Measurements from ENCODE around the gene ZNF511.

Gene ZNF511

GRCh38 chr10:133275684-133276092 is 33.0 kb upstream of the ZNF511 start:
- Histone ChIP-seq H3K9me3 (ENCODE audit: insufficient read depth, low read length) (no peaks in the 10 kb centered on the region), H3K79me2 (ENCODE audit: insufficient read depth, low read length) (no peaks in the 10 kb centered on the region), H3K9me2 (replicated peaks; ENCODE audit: insufficient read depth, low read length) (no peaks in the 10 kb centered on the region), H3K27ac (ENCODE audit: low read depth, low read length) (no peak overlapping the region), H2AFZ (ENCODE audit: low read depth, low read length, severe bottlenecking) (no peak overlapping the region), H3K4me3 (ENCODE audit: insufficient read depth, low read length, poor library complexity, severe bottlenecking) (no peak overlapping the region), H3K36me3 (ENCODE audit: low read length) (no peaks in the 10 kb centered on the region), H4K20me1 (ENCODE audit: low read depth, low read length) (no peaks in the 10 kb centered on the region), H3F3A (ENCODE audit: insufficient read depth) (no peaks in the 10 kb centered on the region), H3K9ac (ENCODE audit: low read length) (no peak overlapping the region), H3K4me2 (ENCODE audit: low read depth, low read length, poor library complexity, severe bottlenecking) (peak overlapping the region; percentile 36), H3K27me3 (ENCODE audit: low read length) (no peaks in the 10 kb centered on the region)
- peak; percentile 34 for TF ChIP-seq CTCF (IDR thresholded peaks at IDR 0.05; ENCODE audit: insufficient read depth, low read length, poor library complexity, severe bottlenecking)
- TF ChIP-seq EZH2phosphoT487 (conservative IDR thresholded peaks at IDR 0.05; ENCODE audit: low read length) = no peak

- no peak overlapping the region for H2AFZ ChIP-seq (ENCODE audit: low read depth, low read length, severe bottlenecking)
- no peaks in the 10 kb centered on the region for H3K36me3 ChIP-seq (ENCODE audit: low read length)
- H3K4me3 ChIP-seq (ENCODE audit: insufficient read depth, low read length, poor library complexity, severe bottlenecking) = no peak overlapping the region
- H3K9ac ChIP-seq (ENCODE audit: low read length) = no peak overlapping the region
- no peaks in the 10 kb centered on the region for H4K20me1 ChIP-seq (ENCODE audit: low read depth, low read length)
- H3K79me2 ChIP-seq (ENCODE audit: insufficient read depth, low read length) = no peaks in the 10 kb centered on the region
- TF ChIP-seq CTCF (IDR thresholded peaks at IDR 0.05; ENCODE audit: insufficient read depth, low read length, poor library complexity, severe bottlenecking) (no peak), EZH2phosphoT487 (conservative IDR thresholded peaks at IDR 0.05; ENCODE audit: low read length) (no peak)
- no peak overlapping the region for H3K27ac ChIP-seq (ENCODE audit: low read depth, low read length)
- H3F3A ChIP-seq (ENCODE audit: insufficient read depth) = no peaks in the 10 kb centered on the region
- no peaks in the 10 kb centered on the region for H3K9me2 ChIP-seq (replicated peaks; ENCODE audit: insufficient read depth, low read length)
- H3K9me3 ChIP-seq (ENCODE audit: insufficient read depth, low read length) = no peaks in the 10 kb centered on the region
- H3K4me2 ChIP-seq (ENCODE audit: low read depth, low read length, poor library complexity, severe bottlenecking) = peak overlapping the region; percentile 36
- no peaks in the 10 kb centered on the region for H3K27me3 ChIP-seq (ENCODE audit: low read length)
Measured at GRCh38 chr10:133276100-133276434, 32.6 kb upstream of the ZNF511 start.

GRCh38 chr10:133276435-133277201 is 32.1 kb upstream of the ZNF511 start, which contains the start of gene ADAM8:
Gene ADAM8, minus strand, starts transcription at chr10:133276868. Its CDS starts 51 bp downstream, at chr10:133276817.
- Histone ChIP-seq H3K9ac (ENCODE audit: low read length) (no peak within 1 kb of the TSS), H3K9me3 (ENCODE audit: insufficient read depth, low read length) (no peaks in the 10 kb centered on the region), H3F3A (ENCODE audit: insufficient read depth) (no peaks in the 10 kb centered on the region), H3K27ac (ENCODE audit: low read depth, low read length) (no peak within 1 kb of the TSS), H2AFZ (ENCODE audit: low read depth, low read length, severe bottlenecking) (no peak within 1 kb of the TSS), H3K79me2 (ENCODE audit: insufficient read depth, low read length) (no peaks in the 10 kb centered on the region), H3K4me3 (ENCODE audit: insufficient read depth, low read length, poor library complexity, severe bottlenecking) (no peak within 1 kb of the TSS), H4K20me1 (ENCODE audit: low read depth, low read length) (no peaks in the 10 kb centered on the region), H3K27me3 (ENCODE audit: low read length) (no peaks in the 10 kb centered on the region), H3K9me2 (replicated peaks; ENCODE audit: insufficient read depth, low read length) (no peaks in the 10 kb centered on the region), H3K4me2 (ENCODE audit: low read depth, low read length, poor library complexity, severe bottlenecking) (peak within 1 kb of the TSS; percentile 36), H3K36me3 (ENCODE audit: low read length) (no peaks in the 10 kb centered on the region)
- TF ChIP-seq CTCF (IDR thresholded peaks at IDR 0.05; ENCODE audit: insufficient read depth, low read length, poor library complexity, severe bottlenecking) = no peak
- no peak for TF ChIP-seq EZH2phosphoT487 (conservative IDR thresholded peaks at IDR 0.05; ENCODE audit: low read length)

Measured in SU-DHL-6 (cell line).